CD1c-positive myeloid dendritic cell (primary cell): Measurements from ENCODE around the gene MYO1H.
A peak's percentile ranks its signal among the peaks of the same experiment; 100 is the strongest.
"Not testable (repeated sequence)": the region's sequence is repeated elsewhere in the genome, so short reads cannot be mapped to it uniquely, and the experiment has no call there.

Experiments used
- DNase-seq: peaks from one replicate; pipeline ENCODE4 v3.0.0-alpha.2; 2016; ENCODE audit errors: extremely low spot score

Gene MYO1H

DNA sequence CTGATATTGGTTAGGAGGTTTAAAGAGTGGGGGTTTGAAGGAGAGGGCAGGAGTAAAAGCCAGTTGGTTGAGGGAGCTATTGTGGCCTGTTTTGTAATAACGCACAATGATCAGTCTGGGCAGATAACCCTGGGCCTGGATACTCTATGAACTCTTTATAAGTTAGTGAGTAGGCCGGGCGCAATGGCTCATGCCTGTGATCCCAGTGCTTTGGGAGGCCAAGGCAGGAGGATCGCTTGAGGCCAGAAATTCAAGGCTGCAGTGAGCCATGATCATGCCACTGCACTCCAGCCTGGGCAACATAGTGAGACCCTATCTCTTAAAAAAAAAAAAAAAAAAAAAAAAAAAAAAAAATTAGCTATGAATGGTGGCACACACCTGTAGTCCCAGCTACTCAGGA is 58.4 kb downstream of the MYO1H start:
- DNase-seq = not testable (repeated sequence)

DNA sequence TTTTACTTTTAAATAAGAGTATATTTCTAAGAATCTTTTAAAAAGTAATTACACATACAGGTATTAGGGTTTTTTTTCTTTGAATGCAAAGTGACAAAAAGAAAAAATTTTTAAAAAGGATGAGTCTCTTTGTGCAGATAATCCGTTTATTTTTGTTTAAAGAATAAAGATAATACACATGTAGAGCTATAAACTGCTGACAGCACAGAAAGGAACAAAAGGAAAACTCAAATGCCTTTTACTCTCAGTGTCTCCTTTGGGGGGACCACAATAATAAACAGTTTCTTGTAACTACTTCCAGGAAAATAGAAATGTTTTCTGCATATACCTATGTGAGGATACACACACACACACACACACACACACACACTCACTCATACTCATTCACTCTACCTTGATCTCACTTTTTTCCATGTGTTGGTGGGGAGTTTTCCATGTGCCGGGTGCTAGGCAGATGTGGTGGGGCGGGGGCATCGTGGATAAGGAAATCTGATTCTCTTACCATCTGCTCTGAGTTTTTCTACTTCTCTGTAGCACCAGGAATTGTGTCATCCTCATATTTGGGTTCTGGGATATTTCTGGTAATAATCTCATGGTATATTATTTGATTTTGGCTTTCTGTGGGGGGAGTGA is 71.3 kb downstream of the MYO1H start:
- no peak for DNase-seq

- DNase-seq = no peak
Measured at GRCh38 chr12:109421355-109422087, 73.8 kb downstream of the MYO1H start.

DNA sequence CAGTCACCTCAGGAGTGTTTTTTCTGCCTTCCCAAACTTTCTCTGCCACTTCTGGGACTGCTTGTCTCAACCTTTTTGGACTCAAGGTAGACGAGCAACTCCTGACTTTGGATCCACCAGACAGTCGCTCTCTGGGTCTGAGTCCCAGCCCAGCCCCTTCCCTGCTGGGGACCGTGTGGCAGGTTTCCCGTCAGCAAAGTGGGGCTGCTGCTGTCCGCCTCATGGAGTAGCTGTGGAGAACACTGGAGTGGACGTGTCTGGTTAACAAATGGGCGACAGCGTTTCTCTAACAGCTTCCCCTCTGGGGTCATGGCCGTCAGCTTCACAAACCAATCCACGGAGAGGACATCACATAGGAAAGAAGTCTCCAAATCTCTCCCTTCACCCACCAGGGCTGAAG is 74.6 kb downstream of the MYO1H start:
- no peak for DNase-seq

- peak; percentile 8 for DNase-seq
Measured at GRCh38 chr12:109423392-109423791, 75.7 kb downstream of the MYO1H start.

DNA sequence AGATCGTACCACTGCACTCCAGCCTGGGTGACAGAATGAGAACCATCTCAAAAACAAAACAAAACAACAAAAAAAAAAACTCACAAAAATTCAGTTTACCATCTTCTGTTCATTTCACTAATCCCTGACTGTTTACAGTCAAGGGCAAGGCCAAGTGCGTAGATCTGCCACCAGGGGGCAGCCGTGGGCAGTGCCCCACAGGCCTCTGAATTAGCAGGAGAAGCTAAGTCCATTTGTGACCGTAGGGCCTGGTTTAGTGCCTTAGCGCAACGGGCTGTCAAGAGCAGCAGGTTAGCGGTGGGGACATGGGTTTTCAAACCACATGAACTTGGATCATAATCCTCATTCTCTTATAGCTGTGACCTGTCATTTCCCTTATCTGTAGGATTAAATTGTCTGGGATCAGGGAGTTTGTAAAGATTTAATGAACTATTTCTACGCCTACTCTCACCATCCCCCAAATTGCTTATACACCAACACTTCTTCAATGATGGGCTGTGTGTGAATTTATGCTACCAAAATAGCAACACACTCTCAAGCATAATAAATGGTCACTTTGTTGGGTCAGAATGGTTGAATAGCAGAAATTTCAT is 80.4 kb downstream of the MYO1H start:
- peak; percentile 85 for DNase-seq

- DNase-seq = not testable (repeated sequence)
Measured at GRCh38 chr12:109428804-109429203, 81.1 kb downstream of the MYO1H start.

DNA sequence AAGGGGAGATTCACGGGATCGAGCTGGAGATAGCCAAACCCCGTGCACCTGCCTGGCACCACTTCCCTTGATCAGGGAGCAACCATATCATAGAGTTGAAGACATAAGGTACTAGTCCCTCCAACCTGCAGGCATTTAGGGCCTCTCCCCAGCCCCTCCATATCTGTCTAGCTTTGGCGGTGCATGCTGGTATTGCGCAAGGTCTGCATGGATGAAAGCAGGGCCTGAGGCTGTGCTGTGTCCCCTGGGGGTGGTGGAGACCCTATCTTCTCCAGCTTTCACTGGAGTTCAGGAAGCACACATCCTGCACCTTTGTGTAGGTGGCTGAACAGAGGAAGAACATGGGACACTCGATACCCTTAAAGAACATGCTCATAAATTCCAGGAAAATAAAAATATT is 82.5 kb downstream of the MYO1H start:
- DNase-seq = no peak

GRCh38 chr12:109432431-109432830 is 84.7 kb downstream of the MYO1H start:
- no peak for DNase-seq

DNA sequence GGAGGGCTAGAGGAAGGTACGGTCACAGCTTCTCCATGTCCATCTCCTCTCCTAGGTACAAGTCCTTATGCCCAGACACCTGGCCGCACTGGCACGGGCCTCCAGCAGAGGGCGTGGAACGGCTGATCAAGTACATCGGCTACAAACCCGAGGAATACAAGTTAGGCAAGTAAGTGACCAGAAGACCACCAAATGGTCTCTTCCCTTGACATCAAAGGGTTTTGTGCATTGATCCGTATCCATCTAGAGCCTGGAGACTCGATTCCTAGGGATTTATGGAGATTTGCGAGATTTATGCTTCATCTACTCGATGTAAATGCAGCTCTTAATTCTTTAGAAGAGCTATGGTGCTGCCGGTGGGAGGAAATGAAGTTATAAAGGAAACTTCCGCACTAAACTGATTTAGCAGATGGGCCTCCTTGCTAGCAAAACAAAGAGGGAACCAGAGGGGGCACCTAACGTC is 85.2 kb downstream of the MYO1H start:
- peak; percentile 65 for DNase-seq

DNA sequence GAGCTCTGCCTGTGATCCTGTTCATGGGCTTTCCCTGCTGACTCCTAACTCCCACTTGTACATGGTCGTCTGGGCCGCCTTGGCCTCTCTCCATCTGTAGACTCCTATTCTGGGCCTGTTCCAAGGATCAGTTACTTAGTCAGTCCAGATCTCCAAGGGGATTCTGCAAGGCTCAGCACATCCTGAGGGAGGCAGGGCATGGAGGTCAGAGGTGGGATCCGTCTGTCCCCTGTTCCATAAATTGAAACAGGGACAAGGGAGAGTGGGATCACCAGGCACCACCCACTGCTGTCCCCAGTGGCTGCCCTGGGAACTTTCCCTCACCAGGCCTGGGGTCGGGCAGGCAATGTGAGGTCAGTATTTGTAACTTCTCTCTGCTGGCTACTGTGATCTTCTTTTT is 85.9 kb downstream of the MYO1H start:
- no peak for DNase-seq

GRCh38 chr12:109434582-109434981 is 86.9 kb downstream of the MYO1H start:
- no peak for DNase-seq

- DNase-seq = no peak
Measured at GRCh38 chr12:109435428-109436187, 87.9 kb downstream of the MYO1H start.

DNA sequence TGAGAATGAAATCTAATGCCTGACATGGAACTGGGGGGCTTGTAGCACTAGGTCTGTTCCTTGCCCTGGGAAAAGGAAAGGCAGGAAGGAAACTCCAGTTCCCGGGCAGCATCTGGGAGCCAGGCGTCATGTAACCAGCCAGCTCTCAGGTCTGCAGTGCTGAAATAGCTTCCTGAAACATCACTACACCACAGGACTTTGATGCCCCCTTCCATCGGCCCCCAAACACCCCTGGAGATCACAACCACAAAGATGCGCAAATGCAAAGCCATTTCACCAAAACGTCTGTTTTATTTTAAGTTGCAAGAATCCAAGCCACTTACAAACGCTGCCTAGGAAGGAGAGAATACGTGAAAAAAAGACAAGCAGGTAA is 88.5 kb downstream of the MYO1H start:
- DNase-seq = no peak

- DNase-seq = no peak
Measured at GRCh38 chr12:109439181-109439580, 91.5 kb downstream of the MYO1H start.

- not testable (repeated sequence) for DNase-seq
Measured at GRCh38 chr12:109439951-109440350, 92.3 kb downstream of the MYO1H start.

DNA sequence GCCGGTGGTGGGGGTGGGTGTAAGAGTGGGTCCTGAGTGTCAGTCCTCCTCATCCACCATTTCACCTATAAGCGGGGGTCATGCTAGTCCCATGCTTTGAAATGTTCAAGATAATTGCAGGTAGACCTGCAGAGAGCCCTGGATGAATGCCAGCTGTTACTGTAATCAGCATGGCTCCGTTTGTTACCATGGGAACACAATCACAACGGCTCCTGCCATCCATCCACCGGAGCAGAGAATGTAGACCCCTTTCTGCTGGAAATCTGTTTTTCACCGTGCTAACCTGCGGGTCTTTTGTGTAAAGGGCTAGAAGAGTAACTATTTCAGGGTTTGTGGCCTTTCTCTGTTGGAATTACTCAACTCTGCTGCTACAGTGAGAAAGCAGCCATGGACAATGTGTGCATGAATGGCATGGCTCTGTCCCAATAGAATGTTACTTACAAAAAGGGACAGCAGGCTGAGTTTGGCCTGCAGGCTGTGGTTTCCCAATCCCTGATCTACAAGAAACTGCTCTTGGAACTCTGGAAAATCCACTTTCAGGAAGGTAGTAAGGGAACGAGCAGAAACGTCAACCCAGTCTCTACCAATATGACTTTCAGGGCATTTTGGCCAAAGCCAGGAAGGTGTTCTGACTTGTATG is 93.3 kb downstream of the MYO1H start:
- DNase-seq = no peak

DNA sequence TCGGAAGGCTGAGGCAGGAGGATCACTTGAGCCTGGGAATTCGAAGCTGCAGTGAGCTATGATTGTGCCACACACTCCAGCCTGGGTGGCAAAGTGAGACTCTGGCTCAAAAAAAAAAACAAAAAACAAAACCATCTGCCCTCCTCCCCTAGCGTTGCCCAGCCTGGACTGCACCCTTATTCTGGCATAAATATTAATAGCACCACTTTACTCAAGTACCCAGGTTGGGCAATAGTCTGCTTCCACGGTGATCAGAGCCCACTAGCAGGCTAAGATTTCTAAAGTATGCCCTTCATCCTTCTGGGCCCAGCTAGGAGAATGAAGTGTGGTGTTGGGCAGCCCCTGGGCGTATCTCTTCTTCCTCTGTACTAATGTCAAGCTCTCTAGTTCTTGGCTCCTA is 96.1 kb downstream of the MYO1H start:
- no peak for DNase-seq

DNA sequence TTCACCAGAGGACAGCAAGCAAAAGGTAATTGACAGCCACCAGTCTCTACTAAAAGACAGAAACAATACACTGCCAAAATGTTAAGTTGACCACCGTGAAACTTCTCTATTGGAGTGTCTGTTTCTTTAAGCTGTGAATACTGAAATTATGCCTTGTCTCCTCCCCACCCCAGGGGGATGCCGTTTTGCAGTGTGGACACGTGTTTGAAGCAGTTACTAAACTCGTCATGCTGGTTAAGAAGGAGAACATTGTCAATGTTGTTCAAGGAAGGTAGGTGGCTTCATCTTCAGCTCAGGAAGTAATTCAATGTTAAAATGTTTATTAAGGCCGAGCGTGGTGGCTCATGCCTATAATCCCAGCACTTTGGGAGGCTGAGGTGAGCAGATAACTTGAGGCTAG is 96.6 kb downstream of the MYO1H start:
- no peak for DNase-seq

GRCh38 chr12:109445191-109445609 is 97.5 kb downstream of the MYO1H start:
- no peak for DNase-seq

DNA sequence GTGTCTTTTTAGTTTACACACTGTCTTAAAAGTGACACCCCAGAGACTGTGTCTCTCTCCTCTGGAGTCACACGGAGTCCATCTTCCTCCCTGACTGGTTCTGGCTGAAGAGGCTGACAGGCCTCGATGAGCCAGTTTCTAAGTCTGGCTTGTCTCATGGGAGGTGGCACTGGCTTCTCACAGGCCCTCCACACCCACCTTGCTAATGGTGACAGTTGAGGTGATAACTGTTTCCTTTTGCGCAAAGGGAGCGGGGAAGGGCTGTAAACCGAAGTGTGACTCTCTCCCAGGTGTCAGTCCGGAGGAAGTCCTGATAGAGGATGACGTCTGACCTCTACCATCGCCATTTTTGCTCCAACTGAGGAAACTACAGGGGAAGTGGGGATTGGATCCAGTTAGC is 99.2 kb downstream of the MYO1H start:
- DNase-seq = no peak

GRCh38 chr12:109447482-109447881 is 99.8 kb downstream of the MYO1H start:
- no peak for DNase-seq
